GM12892 (cell line): ENCODE measurements around the gene HPCAL1.

Experiments used
- DNase-seq: peaks from one replicate; pipeline ENCODE4 v3.0.0; 2011; ENCODE audit not compliant: insufficient read length
- FAIRE-seq: peaks from 2 replicates; lab custom pipeline; 2011; peaks lifted over from hg19 to GRCh38; lab: Jason Lieb, UNC
- POLR2A ChIP-seq: IDR thresholded peaks from 2 replicates; pipeline ENCODE4 v1.6.1; 2011; ENCODE audit warnings: low read depth, low read length, control low read depth
- POLR2AphosphoS5 ChIP-seq: IDR thresholded peaks from 2 replicates; pipeline ENCODE4 v1.6.1; 2011; ENCODE audit warnings: low read depth, low read length, control low read depth
- TAF1 ChIP-seq: IDR thresholded peaks from 2 replicates; pipeline ENCODE4 v1.6.1; 2011; ENCODE audit warnings: low read depth, mild to moderate bottlenecking, control low read depth, low read length, borderline replicate concordance

HPCAL1 gene

DNA sequence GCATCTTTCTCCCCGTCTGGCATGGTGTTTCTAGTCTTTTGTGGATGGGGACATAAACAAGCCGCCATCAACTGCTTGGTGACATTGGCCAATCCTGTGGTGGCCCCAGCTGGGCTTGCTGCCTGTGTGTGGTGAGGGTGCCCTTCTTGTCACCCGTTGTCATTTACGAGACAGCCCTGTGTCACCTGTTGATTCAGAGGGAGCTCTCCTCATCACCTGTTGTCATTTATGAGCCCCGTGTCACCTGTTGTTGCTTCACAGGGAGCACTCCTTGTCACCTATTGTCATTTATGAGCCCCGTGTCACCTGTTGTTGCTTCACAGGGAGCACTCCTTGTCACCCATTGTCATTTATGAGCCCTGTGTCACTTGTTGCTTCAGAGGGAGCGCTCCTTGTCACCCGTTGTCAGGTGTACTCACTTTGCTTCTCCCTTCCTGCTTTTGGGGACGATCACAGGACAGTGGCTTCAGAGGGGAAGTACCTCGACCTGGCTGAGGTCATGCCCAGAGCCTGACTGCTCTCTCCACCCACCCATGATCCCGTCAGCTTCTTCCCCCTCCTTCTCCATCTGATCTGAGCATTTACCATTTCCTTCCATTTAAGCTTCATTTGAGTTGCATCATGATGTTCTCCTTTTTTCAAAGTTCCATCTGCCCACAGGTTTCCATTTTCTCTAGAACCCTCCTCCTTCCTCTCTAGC lies 29.1 kb downstream of the HPCAL1 start:
- TF ChIP-seq POLR2A (no peak), TAF1 (no peak), POLR2AphosphoS5 (no peak)
- DNase-seq, result peak; percentile 38
- FAIRE-seq, result peak; percentile 27

DNA sequence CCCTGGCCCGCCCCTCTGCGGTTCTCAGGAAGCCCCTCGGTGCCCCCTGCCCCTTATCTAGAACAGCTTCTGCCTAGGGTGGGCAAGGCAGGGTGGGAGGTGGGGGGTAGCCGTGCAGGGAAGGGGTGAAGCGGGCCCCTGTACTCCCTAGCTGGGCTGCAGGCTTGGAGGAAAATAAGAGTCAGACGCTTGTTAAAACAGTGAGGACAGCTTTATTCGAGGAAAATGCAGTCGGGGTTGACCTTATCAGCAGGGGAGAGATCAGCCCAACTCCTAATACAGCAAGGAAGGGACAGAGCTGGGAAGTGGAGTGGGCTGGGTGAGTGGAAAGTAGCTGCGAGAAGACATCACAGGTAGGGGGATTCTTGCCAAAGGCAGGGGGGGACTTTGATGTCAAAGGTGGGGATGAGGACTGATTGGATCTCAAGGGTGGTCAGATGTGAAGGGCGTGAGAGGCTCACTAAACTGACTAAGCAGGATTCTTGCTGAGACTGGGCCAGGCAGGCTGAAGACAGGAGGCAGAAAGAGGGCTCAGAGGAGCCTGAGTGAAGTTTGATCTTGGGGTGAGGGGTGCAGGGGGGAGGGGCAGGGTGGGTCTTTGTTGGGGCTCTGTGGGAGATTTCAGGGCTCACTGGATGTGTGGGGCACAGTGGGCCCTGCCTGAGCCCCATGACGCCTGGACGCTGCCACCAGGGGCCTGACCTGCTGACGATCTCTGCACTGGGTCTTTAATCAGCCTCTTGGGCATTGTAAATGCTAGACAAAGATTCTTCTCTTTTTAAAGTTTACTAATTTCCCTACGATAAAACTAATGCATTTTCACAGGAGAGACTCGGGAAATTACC lies 29.9 kb downstream of the HPCAL1 start:
- FAIRE-seq, result no peak
- TF ChIP-seq POLR2AphosphoS5 (no peak), TAF1 (no peak), POLR2A (no peak)

DNA sequence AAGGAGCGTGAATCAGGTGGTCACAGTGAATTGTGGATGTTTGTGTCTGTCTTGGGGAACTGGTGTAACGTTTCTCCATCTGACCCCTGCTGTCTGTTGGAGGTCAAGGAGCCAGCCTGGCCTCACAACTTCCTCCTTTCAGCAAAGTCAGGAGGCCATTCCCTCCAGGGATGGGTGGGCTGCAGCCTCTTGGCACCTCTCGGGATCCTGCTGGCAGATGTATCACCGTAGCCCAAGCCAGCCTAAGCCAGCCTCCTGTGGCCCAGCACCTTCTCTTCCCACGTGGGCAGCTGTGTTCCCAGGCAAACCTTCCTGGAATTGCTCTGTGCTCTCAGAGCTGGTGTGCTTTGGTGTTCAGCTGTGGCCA lies 30.5 kb downstream of the HPCAL1 start:
- no peak for FAIRE-seq
- DNase-seq, result no peak
- TF ChIP-seq POLR2AphosphoS5 (no peak), TAF1 (no peak), POLR2A (no peak)

More for the DNA sequence above, 29.9 kb downstream of the HPCAL1 start:
- no peak for DNase-seq

DNA sequence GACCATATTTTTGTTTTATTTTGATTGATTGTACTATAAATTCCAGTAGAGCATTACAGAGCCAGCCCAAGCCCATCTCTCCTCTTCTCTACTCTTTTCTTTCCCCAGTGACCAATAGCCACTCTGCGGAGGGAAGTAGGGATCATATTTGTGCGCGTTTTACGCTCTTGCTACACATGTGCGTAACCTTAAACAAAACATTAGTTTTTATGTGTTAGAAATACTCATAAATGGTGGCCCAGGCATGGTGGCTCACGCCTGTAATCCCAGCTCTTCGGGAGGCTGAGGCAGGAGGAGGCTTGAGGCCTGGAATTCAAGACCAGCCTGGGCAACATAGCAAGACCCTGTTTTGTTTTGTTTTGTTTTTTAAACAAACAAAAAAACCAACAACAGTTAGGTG lies 31.3 kb downstream of the HPCAL1 start:
- DNase-seq (no peak), FAIRE-seq (no peak)
- TF ChIP-seq POLR2A (no peak), POLR2AphosphoS5 (no peak), TAF1 (no peak)

DNA sequence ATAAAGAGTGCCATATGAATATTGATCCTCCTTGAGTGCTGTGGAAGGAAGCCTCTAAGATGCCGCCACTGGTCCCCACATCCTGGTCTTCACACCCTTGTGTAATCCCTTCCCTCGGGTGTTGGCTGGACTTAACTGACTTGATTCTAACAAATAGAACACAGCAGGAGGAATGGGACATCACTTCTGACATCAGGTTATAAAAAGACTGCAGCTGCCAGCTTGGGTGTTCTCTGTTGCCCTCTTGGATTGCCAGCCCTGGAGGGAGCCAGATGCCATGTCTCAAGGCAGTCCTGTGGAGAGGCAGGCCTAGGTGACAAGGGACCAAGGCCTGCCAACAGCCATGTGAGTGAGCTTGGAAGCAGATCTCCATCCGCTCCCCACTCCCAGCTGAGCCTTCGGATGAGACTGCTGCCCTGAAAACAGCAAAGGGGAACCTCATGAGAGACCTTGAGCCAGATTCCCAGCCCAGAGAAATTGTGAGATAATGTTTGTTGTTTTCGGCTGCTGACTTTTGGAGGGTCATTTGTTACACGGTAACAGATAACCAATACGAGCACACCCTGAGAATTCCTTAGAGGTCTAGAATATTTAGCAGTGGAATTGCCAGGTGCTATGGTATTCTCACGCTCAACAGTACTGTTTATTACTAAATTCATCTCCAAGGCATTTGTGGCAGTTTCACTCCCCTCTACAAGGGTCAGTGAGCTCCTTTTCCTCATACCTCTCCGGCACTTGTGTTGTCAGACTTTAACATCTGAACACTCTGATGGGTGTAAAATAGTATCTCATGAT lies 32.5 kb downstream of the HPCAL1 start:
- DNase-seq, result no peak
- TF ChIP-seq POLR2AphosphoS5 (no peak), TAF1 (no peak), POLR2A (no peak)
- FAIRE-seq, result no peak

DNA sequence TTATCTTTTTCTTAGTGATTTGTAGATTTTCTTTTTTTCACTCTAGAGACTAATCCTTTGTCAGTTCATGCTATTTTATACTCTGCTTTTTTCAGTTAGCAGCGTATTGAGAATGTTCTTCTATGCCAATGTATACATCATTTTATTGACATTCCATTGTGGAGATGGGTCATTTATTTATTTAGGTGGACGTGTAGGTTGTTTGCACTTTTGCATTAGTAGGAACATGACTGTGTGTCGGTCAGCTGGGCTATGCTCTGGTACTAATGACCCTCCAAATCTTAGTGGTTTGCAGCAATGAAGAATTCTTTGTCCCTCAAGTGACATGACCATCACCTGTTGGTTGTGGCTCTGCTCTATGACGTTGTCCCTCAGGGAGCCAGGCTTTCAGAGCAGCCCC lies 33.6 kb downstream of the HPCAL1 start:
- TF ChIP-seq POLR2A (no peak), POLR2AphosphoS5 (no peak), TAF1 (no peak)
- FAIRE-seq (no peak), DNase-seq (no peak)

DNA sequence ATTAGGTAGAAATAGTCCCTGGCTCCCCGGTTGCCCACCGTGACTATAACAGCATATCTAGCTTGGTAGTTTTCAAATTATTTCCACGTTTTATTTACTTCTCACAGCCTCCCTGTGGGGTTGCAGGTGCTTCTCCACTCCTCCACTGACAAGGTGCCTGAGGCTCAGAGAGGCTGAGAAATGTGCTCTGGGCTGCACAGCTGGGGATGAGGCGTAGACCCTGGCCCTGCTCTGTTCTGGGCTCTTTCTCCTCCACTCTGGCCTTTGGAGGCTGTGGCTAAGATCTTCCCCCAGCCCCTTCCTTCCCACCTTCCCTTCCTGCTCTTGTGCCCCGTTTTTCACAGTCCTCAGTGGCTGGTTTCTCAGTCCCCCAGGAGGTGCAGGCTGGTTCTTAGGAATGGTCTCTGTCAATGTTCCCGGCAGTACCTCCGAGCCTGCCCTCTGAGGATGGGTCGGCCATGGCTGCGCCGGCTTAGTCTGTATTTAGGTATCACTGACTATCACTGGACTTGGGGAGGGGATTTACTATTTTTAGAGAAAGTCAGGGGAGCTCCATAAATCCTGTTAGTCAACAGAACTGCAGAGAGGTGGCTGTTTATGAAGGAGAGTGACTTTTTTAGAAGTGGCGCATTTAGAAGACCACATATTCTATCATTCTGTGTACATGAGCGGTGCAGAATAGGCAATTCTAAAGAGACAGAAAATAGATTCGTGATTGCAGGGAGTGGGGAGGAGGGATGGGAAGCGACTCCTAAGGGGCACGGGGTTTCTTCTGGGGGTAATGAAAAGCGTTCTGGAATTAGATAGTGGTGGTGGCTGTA lies 35.0 kb downstream of the HPCAL1 start:
- no peak for FAIRE-seq
- TF ChIP-seq POLR2AphosphoS5 (no peak), POLR2A (no peak), TAF1 (no peak)
- DNase-seq, result no peak

DNA sequence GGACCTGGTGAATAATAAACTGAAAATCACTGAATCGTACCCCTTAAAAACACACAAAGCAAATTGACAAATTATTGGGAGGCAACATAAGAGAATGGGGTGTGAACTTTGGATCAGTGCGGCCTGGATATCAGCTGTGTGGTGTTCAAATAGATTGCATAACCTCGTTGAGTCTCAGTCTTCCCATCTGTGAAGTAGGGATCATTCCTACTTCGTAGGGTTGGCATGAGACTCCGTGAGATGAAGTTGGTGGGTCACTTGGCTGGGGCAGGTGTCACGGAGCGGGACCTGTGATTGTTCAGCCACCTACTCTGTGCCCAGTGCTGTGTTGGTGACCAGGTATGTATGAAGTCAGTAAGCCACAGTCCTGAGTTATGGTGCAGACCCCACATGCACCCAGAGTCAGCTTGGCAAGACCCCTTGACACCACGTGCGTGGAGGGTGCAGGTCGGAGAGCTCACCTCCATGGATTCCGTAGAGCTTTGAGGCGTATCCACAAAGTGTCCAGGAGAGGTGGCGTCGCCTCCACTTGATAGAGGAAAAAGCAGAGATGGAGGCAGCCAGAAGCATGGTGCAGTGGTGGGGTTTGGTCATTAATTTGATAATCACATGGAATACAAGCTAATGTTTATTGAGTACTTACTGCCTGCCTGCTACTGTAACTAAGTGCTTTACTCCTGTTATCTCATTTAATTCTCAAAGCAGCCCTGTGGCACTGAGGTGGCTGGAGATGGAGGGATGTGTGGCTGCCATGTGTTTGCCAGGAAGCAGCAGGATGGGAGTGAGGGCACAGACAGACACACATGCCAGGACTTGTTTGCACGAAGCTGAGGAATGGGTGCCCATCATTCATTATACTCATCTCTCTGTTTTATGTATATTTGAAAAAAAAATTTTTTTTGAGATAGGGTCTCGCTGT lies 35.8 kb downstream of the HPCAL1 start:
- no peak for TF ChIP-seq POLR2AphosphoS5
- TF ChIP-seq POLR2A, result no peak
- no peak for TF ChIP-seq TAF1
- FAIRE-seq (no peak), DNase-seq (no peak)

DNA sequence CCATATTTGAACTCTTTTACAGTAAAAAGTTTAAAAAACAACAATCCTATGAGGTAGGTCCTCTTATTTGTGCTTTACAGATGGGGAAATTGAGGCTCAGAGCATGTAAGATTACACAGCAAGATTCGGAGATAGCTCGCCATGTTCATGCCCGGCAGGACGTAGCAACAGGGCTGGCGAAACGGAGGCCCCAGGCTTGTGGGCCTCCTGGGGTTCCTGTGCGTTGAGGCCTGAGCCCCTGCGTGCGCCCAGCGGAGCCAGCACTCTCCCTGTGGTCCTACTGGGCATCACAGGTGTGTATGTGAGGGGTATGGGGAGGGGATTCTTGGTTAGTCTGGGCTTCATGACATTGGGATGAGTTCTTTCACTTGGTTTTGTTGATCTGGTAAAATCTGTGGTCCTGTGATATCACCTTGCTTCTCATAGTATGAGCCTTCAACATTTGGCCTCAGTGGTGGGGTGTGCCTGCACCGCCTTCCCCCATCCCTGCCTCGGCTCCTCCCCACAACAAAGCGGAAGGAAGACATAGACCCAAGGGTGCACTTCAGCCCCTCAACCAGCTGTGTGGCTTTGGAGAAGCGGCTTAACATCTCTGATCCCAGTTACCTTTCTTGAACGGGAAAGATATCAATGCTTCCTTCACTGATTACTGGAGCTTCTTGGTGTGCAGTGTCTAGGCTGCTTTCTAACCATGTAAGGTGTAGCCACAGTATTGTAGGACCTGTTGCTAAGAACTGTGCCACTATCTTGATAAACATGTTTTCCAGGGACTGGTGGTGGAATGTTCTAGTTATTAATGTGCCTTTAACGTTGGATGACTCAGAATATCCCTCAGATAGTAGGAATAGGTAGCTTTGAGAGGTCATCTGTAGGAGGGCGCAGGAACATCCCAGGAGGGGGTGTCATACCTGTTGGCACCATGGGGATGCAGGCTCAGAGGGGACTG lies 37.2 kb downstream of the HPCAL1 start:
- TF ChIP-seq TAF1 (no peak), POLR2AphosphoS5 (no peak), POLR2A (no peak)
- DNase-seq, result no peak
- no peak for FAIRE-seq

DNA sequence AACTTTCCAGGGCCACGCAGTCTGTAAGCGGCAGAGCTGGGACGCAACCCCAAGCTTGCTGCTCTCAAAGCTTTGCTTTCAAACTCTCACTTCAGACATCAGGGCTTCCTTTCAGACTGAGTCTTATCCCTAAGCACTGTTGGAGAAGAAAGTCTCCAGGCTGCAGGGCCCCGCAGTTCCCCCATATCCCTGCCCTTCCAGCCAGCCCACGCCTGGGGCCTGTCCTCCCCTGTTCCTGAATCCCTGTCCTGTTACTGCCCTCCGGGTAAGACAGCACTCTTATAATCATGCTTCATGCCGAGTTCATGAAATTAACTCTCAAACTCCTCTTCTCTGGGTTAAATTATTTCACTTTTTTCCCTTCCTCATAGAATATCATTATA lies 37.9 kb downstream of the HPCAL1 start:
- TF ChIP-seq POLR2A (no peak), TAF1 (no peak), POLR2AphosphoS5 (no peak)
- DNase-seq (no peak), FAIRE-seq (no peak)
